ENCODE data around the gene ARSD.
"Not testable (repeated sequence)": the region's sequence is repeated elsewhere in the genome, so short reads cannot be mapped to it uniquely, and the experiment has no call there.

DNA sequence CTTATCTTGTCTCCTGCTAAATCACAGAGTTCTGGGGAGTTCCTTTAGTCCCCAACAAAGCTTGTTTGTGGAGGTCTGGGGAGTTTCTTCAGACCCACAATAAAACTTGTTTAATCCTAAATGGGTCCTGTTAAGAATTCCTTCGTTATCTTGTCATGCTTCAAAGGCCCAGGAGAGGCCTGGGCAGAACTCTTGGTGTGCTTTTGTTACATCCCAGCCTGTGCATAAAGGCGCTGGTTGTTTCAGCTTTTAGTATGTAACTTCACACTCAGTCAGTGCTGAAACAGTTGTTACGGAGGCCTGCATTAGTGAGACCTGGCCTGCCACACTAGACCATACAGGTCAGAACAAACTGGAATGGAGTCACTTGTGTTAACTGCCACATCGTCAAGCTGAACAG is 2.9 kb downstream of the ARSD start:
- TF ChIP-seq, protein P1, sequence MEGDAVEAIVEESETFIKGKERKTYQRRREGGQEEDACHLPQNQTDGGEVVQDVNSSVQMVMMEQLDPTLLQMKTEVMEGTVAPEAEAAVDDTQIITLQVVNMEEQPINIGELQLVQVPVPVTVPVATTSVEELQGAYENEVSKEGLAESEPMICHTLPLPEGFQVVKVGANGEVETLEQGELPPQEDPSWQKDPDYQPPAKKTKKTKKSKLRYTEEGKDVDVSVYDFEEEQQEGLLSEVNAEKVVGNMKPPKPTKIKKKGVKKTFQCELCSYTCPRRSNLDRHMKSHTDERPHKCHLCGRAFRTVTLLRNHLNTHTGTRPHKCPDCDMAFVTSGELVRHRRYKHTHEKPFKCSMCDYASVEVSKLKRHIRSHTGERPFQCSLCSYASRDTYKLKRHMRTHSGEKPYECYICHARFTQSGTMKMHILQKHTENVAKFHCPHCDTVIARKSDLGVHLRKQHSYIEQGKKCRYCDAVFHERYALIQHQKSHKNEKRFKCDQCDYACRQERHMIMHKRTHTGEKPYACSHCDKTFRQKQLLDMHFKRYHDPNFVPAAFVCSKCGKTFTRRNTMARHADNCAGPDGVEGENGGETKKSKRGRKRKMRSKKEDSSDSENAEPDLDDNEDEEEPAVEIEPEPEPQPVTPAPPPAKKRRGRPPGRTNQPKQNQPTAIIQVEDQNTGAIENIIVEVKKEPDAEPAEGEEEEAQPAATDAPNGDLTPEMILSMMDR (IDR thresholded peaks at IDR 0.05), result not testable (repeated sequence)
- not testable (repeated sequence) for TF ChIP-seq POLR2A, POLR2AphosphoS5 (IDR thresholded peaks at IDR 0.05)

All from prostate gland (tissue), 2 donors.